Measurements from ENCODE around the gene S100A14.

S100A14 gene

DNA sequence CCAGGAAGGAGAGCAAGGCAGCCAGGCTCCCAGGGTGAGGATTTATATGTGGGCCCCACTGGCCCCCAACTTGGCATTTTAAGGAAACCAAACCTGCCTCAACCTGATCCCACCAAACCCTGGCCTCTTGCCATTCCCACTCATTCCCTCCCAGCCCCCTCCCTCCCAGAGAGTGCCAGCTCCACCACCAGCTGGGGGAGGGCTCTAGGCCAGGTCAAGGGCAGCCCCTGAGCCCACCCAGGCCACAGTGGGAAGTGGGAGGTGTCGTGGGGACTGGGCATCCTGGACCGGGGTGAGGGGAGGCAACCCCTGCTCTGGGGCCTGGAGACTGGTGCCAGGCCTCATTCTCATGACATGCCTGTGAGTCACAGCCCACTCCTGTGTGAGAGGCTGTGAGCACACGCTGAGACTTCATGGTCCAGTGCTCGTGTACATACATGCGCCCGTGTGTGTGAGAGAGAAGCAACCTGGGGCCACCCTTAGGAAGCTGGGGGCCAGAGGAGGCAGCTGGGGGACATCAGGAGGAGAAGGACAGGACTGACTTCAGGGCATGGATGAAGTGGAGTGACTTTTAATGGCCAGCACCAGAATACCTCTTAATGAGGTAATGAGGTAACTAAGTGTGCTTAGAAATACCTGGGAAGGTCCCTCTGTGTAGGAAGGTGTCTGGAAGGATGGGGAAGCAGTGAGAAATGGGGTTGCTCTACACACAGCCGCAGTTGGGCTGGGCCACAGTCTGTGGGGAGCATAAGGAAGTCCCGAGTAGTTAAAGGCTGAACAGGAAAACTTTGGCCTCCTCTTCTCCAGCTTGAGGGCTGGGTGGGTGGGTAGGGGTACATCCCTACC, 50.4 kb downstream of the S100A14 start, which contains the start of gene S100A2:
Gene S100A2, minus strand, starts transcription at position 316 of the 846 bp plus-strand sequence. CDS start 1,967 bp downstream, outside the sequence.
- peak within 1 kb of the TSS; percentile 99 to 100 for H3K27ac ChIP-seq
- peak within 1 kb of the TSS; percentile 57 for H3K4me3 ChIP-seq
- DNase-seq (ENCODE audit: low spot score): peak; percentile 83
- TF ChIP-seq, protein P1, sequence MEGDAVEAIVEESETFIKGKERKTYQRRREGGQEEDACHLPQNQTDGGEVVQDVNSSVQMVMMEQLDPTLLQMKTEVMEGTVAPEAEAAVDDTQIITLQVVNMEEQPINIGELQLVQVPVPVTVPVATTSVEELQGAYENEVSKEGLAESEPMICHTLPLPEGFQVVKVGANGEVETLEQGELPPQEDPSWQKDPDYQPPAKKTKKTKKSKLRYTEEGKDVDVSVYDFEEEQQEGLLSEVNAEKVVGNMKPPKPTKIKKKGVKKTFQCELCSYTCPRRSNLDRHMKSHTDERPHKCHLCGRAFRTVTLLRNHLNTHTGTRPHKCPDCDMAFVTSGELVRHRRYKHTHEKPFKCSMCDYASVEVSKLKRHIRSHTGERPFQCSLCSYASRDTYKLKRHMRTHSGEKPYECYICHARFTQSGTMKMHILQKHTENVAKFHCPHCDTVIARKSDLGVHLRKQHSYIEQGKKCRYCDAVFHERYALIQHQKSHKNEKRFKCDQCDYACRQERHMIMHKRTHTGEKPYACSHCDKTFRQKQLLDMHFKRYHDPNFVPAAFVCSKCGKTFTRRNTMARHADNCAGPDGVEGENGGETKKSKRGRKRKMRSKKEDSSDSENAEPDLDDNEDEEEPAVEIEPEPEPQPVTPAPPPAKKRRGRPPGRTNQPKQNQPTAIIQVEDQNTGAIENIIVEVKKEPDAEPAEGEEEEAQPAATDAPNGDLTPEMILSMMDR (IDR thresholded peaks at IDR 0.05): no peak

All from coronary artery (tissue), 2 donors.